Putamen (tissue), 1 donor: ENCODE data around the gene PRSS36.
"Not testable (repeated sequence)": the region's sequence is repeated elsewhere in the genome, so short reads cannot be mapped to it uniquely, and the experiment has no call there.

Experiments used
- DNase-seq: peaks from one replicate; pipeline ENCODE4 v3.0.0-alpha.2; 2016; ENCODE audit warnings: low spot score

Gene PRSS36

GRCh38 chr16:31120129-31120528 lies 29.7 kb downstream of the PRSS36 start:
- DNase-seq, result no peak

GRCh38 chr16:31118223-31119155 lies 31.4 kb downstream of the PRSS36 start:
- DNase-seq, result no peak

DNA sequence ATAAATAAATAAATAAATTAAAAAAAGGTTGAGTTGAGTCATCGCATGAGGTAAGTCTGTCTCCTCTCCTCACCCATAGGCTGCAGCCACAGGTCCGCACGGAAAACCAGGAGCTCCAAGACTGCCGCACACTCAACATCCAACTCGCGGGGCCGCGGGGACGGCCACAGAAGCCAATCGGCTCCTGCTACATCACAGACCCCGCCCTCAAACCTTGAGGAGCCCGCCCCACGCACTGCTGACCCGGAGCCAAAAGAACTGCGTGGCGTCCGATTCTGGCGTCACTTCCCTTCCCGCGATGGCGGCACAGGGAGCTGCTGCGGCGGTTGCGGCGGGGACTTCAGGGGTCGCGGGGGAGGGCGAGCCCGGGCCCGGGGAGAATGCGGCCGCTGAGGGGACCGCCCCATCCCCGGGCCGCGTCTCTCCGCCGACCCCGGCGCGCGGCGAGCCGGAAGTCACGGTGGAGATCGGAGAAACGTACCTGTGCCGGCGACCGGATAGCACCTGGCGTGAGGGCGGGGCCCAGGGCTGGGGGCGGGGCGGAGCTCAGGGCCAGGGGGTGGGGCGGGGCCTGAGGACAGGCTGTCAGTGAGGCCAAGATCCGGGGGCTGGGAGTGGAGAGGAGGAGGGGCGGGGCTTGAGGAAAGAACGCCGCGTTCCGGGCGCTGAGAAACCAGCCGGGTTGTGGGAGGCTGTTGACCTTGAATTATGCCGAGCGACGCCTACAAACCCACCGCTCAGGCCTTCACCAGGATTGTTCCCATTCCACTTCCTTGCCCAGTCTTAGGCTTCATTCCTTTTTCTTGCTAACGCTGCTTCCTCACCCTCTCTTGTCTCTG lies 32.3 kb downstream of the PRSS36 start, which contains the start of gene KAT8:
KAT8 (plus strand) TSS at position 281 of the 839 bp plus-strand sequence; CDS start at position 299, 18 bp downstream.
- DNase-seq, result peak; percentile 98

- DNase-seq, result no peak
Observed at GRCh38 chr16:31114468-31114867, 35.4 kb downstream of the PRSS36 start.

DNA sequence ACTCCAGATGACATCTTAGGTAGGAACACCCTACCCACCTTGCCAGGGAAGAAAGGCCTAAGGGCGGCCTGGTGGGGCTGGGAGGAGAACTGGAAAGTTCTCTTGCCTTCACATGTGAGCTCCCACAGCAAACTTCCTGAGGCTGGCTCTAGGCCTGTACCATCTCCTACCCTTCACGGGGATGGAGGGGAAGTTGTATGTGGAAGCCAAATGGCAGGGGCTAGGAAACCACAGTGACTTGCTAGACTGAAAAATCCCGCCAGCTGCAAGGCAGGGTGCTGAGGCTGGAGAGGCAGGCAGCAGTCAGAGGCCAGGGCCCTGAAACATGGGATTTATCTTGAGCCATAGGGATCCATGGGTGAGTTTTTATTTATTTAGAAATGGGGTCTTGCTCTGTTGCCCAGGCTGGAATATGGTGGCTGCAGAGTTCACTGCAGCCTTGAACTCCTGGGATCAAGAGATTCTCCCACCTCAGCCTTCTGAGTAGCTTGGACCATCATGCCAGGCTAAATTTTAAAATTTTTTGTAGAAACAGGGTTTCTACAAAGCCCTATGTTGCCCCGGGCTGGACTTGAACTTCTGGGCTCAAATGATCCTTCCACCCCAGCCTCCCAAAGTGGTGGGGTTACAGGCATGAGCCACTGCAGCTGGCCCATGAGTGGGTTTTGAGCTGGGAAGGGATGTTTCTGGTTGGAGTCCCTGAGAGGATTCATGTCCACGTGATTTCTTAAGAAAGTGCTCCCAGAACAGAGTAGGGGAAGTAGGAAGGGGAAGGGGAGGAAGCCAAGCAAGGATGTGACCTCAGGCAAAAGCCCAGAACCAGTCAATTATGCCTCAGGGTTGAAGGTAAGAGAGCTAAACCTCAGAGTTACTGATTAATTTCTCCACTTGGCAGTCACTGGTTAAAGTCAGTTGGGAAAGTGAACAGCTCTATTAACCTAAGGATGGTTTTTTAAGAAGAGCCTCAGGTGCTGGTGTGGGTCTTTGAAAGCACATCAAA lies 36.4 kb downstream of the PRSS36 start:
- no peak for DNase-seq

DNA sequence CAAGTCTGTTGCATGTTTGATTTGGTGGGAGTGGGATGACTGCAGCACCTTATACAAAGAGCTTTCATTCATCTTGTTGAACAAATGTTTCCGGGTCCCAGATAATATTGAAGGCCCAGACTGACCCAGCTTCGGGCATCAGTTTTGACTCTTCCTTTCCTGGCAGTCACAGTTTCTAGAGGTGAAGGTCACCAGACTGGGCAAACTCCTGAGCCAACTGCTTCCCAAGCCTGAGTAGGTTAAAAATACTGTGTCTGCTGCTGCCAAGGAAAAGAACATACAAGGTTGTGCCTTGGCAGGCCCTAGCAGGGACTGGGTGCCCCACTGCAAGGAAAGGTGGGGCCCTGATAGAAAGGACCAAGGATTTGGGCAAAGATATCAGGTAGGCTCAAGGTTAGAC lies 37.2 kb downstream of the PRSS36 start:
- DNase-seq, result no peak

- DNase-seq, result no peak
Observed at GRCh38 chr16:31111881-31112466, 37.9 kb downstream of the PRSS36 start.

- DNase-seq, result no peak
Observed at GRCh38 chr16:31110106-31111034, 39.5 kb downstream of the PRSS36 start.

DNA sequence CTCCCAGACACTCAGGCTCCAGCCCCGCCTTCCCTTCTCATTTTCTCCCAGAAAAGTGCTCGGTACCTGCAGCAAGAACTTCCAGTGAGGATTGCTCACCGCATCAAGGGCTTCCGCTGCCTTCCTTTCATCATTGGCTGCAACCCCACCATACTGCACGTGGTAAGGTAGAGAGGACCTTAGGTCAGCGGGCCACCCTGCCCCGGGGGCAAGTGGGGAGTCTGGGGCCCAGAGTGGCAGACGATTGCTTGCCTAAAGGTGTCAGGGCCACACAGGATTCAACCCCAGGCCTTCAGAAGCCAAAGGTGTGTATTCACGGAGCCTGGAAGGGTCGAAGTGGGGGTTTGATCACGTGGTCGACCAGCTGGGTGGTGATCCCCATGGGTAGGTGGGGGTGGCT lies 40.2 kb downstream of the PRSS36 start:
- no peak for DNase-seq

DNA sequence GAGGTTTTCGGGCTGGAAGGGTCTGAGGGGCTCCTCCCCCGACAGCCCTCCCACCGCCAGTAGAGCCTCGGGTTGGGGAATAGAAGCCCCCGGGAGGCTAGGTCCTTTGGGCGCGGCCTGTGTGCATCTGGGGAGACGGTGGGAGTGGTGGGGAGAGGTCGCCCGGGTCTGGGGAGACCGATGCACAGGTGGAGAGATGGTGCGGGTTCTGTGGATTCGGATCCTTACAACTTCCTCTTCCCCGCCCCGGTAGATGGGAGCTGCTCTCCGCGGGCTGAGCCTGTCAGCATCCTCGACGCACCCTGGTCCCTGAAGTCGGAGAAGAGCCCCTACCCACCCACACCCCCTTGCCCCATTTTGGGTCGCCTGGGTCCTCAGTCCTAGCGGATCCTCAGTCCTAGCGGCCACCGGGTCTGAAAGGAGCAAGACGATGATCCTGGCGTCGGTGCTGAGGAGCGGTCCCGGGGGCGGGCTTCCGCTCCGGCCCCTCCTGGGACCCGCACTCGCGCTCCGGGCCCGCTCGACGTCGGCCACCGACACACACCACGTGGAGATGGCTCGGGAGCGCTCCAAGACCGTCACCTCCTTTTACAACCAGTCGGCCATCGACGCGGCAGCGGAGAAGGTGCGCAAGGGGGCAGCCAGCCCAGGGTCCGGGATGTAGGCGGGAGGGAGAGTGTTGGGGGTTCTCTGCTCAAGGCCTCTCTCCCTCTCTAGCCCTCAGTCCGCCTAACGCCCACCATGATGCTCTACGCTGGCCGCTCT lies 40.9 kb downstream of the PRSS36 start:
- no peak for DNase-seq

- peak; percentile 79 for DNase-seq
Observed at GRCh38 chr16:31108035-31108793, 41.7 kb downstream of the PRSS36 start, which contains the start of gene BCKDK. TSS of gene BCKDK (plus strand) at chr16:31108386. CDS start at chr16:31109224, 838 bp downstream.

- no peak for DNase-seq
Observed at GRCh38 chr16:31107465-31107867, 42.4 kb downstream of the PRSS36 start.

- DNase-seq, result no peak
Observed at GRCh38 chr16:31106509-31107464, 43.1 kb downstream of the PRSS36 start.

DNA sequence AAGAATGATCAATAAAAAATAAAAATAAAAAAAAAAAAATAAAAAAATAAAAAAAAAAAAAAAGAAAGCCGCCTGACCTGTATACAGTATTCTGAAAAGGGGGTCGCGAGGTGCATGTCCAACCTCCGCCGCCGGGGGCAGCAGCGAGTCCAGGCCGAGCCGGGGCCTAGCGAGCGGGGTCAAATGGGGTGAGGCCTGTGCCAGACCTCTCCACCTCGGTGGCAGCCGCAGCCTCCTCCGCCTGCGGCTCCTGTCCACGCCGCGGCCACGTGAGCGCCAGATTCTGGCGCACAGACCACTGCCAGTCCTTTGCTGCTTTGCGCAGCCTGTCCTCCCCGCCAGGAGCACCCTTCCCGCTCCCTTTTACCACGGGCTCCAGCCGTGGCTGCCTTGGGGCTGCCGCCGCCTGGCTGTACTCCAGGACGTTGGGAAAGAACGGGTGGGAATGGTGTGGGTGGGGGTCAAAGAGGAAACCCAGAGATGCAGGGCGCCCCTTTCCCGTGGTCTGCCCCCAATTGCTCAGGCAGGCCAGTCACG lies 44.1 kb downstream of the PRSS36 start:
- DNase-seq, result peak; percentile 69

GRCh38 chr16:31100876-31101641 lies 48.8 kb downstream of the PRSS36 start:
- not testable (repeated sequence) for DNase-seq
